Esophagus muscularis mucosa (tissue), 4 donors: ENCODE results near the gene PELI2. TPM values are rescaled to one million over a fixed set of nuclear protein-coding genes. Genes with fewer than 3 reads are reported as not detected.

Source experiments
- DNase-seq: peaks from one replicate; pipeline ENCODE4 v3.0.0-alpha.2; 2017; ENCODE audit errors: extremely low spot score
- H3K27ac ChIP-seq, 4 donors: fragments of 200-600 bp; sonication (generic); replicated peaks in 1 of 4; 1 replicate in 3 of 4; 2 replicates in 1 of 4; pipeline ENCODE4 v1.5.1; 2016 to 2019; ENCODE audit warnings: mild to moderate bottlenecking in 1 of 4
- H3K27me3 ChIP-seq, 4 donors: fragments of 200-600 bp; sonication (generic); one replicate each; pipeline versions ENCODE4 v1.5.1 to v1.6.0; 2016 to 2019
- H3K36me3 ChIP-seq, 4 donors: fragments of 200-600 bp; sonication (generic); one replicate each; pipeline ENCODE4 v1.5.1; 2016 to 2019
- H3K4me1 ChIP-seq, 4 donors: fragments of 200-600 bp; sonication (generic); one replicate each; pipeline ENCODE4 v1.5.1; 2016 to 2019
- H3K4me3 ChIP-seq, 4 donors: fragments of 200-600 bp; sonication (generic); 1 replicate in 2 of 4; 2 replicates in 2 of 4; pipeline ENCODE4 v1.5.1; 2016 to 2019; ENCODE audit warnings: mild to moderate bottlenecking in 4 of 4, moderate library complexity in 1 of 4
- H3K9me3 ChIP-seq, 4 donors: fragments of 200-600 bp; sonication (generic); 1 replicate in 3 of 4; 2 replicates in 1 of 4; pipeline ENCODE4 v1.5.1; 2016 to 2019
- CTCF ChIP-seq, 3 experiments: fragments of 200-600 bp in 2 of 3; fragments of 450-650 bp in 1 of 3; sonication (generic) in 2 of 3; IDR thresholded peaks; one replicate each; pipeline ENCODE4 v1.5.1; 2017 to 2019; ENCODE audit warnings: antibody characterized with exemption in 3 of 3, mild to moderate bottlenecking in 2 of 3, moderate library complexity in 1 of 3
- EP300 ChIP-seq: sonication (generic); formaldehyde crosslinking; IDR thresholded peaks from one replicate; pipeline ENCODE4 v1.6.1; 2017; ENCODE audit warnings: antibody characterized with exemption
- POLR2A ChIP-seq: fragments of 450-650 bp; IDR thresholded peaks from one replicate; pipeline ENCODE4 v1.6.1; 2017; ENCODE audit warnings: antibody characterized with exemption, moderate library complexity, mild to moderate bottlenecking, low read depth
- POLR2AphosphoS5 ChIP-seq, 2 donors: sonication (generic); formaldehyde crosslinking; IDR thresholded peaks; one replicate each; pipeline ENCODE4 v1.6.1; 2017; ENCODE audit warnings: antibody characterized with exemption in 2 of 2
- WGBS: methylation state at CpG from one replicate; pipeline ENCODE4 v1.1.5; 2018; 5-methylcytosine and 5-hydroxymethylcytosine counted together
- intact Hi-C: fragments of 100-400 bp; cut with DNase I; formaldehyde crosslinking; loops from one replicate; pipeline ENCODE4 v1.15.1; 2023
- total RNA-seq, 4 donors: library from RNA; depleted of rRNA; stranded (reverse); fragments of >200 nt; gene quantifications; one replicate each; pipeline versions ENCODE4 v1.1.0 to v1.2.1, GENCODE V29; 2016

PELI2 gene
- total RNA-seq, 4 donors from 2014 or later: 10.6 to 16.3 (median 14.1) TPM

- H3K4me1 ChIP-seq: peaks cover 17 to 42% (median 36%) of the 10 kb centered on the region in 4 donors
- TF ChIP-seq POLR2A: no peak
- TF ChIP-seq CTCF (IDR thresholded peaks at IDR 0.05): no peak
- no peak for TF ChIP-seq POLR2AphosphoS5 (IDR thresholded peaks at IDR 0.05)
- no peak for TF ChIP-seq EP300
- no peak overlapping the region for H3K27ac ChIP-seq
- WGBS: 85% methylated on average over 2 of the region's 2 CpGs
- intact Hi-C loops: loop anchor here (10.0 kb wide), 1 partner anchor 212 kb away; no protein-coding TSS in a partner anchor
- no peaks in the 10 kb centered on the region for H3K9me3 ChIP-seq
- no peak for DNase-seq
- H3K4me3 ChIP-seq: no peak overlapping the region
- H3K36me3 ChIP-seq: no peaks in the 10 kb centered on the region
- no peaks in the 10 kb centered on the region for H3K27me3 ChIP-seq
Measured at GRCh38 chr14:56122301-56122700, 4.1 kb downstream of the PELI2 start.

- no peak overlapping the region for H3K4me3 ChIP-seq
- H3K36me3 ChIP-seq: no peaks in the 10 kb centered on the region
- 67% methylated on average over 2 of the region's 2 CpGs for WGBS
- TF ChIP-seq POLR2A (no peak), CTCF (IDR thresholded peaks at IDR 0.05) (no peak), POLR2AphosphoS5 (IDR thresholded peaks at IDR 0.05) (no peak), EP300 (no peak)
- H3K4me1 ChIP-seq: peaks cover 15 to 43% (median 40%) of the 10 kb centered on the region in 4 donors
- no peak overlapping the region for H3K27ac ChIP-seq
- intact Hi-C loops: loop anchor here (10.0 kb wide), 1 partner anchor 210 kb away; no protein-coding TSS in a partner anchor
- no peak for DNase-seq
- no peaks in the 10 kb centered on the region for H3K9me3 ChIP-seq
- H3K27me3 ChIP-seq: no peaks in the 10 kb centered on the region
Measured at GRCh38 chr14:56124327-56124726, 6.1 kb downstream of the PELI2 start.

- no peaks in the 10 kb centered on the region for H3K36me3 ChIP-seq
- intact Hi-C loops: loop anchor here (10.0 kb wide), 1 partner anchor 209 kb away; no protein-coding TSS in a partner anchor
- 93% methylated on average over 12 of the region's 12 CpGs for WGBS
- no peaks in the 10 kb centered on the region for H3K9me3 ChIP-seq
- TF ChIP-seq EP300: no peak
- no peak for TF ChIP-seq POLR2AphosphoS5 (IDR thresholded peaks at IDR 0.05)
- TF ChIP-seq CTCF (IDR thresholded peaks at IDR 0.05): no peak
- no peak for TF ChIP-seq POLR2A
- H3K4me3 ChIP-seq: no peak overlapping the region
- peaks cover 5 to 37% (median 33%) of the 10 kb centered on the region in 4 donors for H3K4me1 ChIP-seq
- no peak overlapping the region for H3K27ac ChIP-seq
- DNase-seq: no peak
- H3K27me3 ChIP-seq: no peaks in the 10 kb centered on the region
Measured at GRCh38 chr14:56125772-56126636, 7.8 kb downstream of the PELI2 start.

GRCh38 chr14:56126637-56126913, 8.4 kb downstream of the PELI2 start:
- peaks cover 5 to 41% (median 33%) of the 10 kb centered on the region in 4 donors for H3K4me1 ChIP-seq
- H3K36me3 ChIP-seq: no peaks in the 10 kb centered on the region
- 84% methylated on average over 2 of the region's 2 CpGs for WGBS
- H3K27ac ChIP-seq: no peak overlapping the region
- intact Hi-C loops: loop anchor here (10.0 kb wide), 1 partner anchor 208 kb away; no protein-coding TSS in a partner anchor
- no peak overlapping the region for H3K4me3 ChIP-seq
- TF ChIP-seq EP300: no peak
- no peak for TF ChIP-seq CTCF (IDR thresholded peaks at IDR 0.05)
- TF ChIP-seq POLR2AphosphoS5 (IDR thresholded peaks at IDR 0.05): no peak
- no peak for TF ChIP-seq POLR2A
- no peaks in the 10 kb centered on the region for H3K27me3 ChIP-seq
- no peak for DNase-seq
- no peaks in the 10 kb centered on the region for H3K9me3 ChIP-seq
